PC-3 (cell line): ENCODE results near the gene SLC35F3.

ENCODE experiments used
- EZH2 ChIP-seq: fragments of 300-600 bp; sonication (generic); IDR thresholded peaks from one replicate; pipeline ENCODE4 v1.6.1; 2017; ENCODE audit warnings: antibody characterized with exemption, mild to moderate bottlenecking, low read length; ENCODE audit not compliant: unreplicated experiment
- EZH2phosphoT487 ChIP-seq: fragments of 300-600 bp; sonication (generic); IDR thresholded peaks from 2 replicates; pipeline ENCODE4 v1.6.1; 2018; ENCODE audit warnings: mild to moderate bottlenecking, antibody characterized with exemption, low read length, borderline replicate concordance
- TF ChIP-seq, protein P1 (sequence below): fragments of 300-600 bp; sonication (generic); conservative IDR thresholded peaks from 2 replicates; pipeline ENCODE4 v1.5.1; 2017; ENCODE audit warnings: antibody characterized with exemption, low read depth, mild to moderate bottlenecking, low read length

DNA sequence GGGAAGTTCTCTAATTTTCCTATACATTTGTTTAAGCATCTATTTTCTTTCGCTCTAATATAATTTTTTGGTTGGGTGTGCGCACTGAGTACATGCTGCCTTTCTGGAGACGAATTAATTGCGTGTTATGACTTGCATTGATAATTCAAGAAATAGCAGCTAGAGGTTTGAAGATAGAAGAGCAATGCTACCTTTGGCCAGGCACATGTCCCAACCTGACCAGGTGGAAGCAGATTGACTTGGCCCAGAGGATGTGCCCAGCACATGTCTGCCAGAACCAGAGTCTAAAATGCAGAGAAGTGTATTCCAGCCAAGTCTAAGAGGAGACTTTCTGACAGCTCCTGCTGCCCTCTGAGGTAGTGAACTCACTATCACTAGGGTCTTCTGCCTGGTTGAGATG, 114.3 kb downstream of the SLC35F3 start:
- TF ChIP-seq, protein P1, sequence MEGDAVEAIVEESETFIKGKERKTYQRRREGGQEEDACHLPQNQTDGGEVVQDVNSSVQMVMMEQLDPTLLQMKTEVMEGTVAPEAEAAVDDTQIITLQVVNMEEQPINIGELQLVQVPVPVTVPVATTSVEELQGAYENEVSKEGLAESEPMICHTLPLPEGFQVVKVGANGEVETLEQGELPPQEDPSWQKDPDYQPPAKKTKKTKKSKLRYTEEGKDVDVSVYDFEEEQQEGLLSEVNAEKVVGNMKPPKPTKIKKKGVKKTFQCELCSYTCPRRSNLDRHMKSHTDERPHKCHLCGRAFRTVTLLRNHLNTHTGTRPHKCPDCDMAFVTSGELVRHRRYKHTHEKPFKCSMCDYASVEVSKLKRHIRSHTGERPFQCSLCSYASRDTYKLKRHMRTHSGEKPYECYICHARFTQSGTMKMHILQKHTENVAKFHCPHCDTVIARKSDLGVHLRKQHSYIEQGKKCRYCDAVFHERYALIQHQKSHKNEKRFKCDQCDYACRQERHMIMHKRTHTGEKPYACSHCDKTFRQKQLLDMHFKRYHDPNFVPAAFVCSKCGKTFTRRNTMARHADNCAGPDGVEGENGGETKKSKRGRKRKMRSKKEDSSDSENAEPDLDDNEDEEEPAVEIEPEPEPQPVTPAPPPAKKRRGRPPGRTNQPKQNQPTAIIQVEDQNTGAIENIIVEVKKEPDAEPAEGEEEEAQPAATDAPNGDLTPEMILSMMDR = no peak
- no peak for TF ChIP-seq EZH2
- TF ChIP-seq EZH2phosphoT487 = no peak
